Neuronal stem cell (in vitro differentiated cells): ENCODE data around the gene PDPR. TPM values are rescaled to one million over a fixed set of nuclear protein-coding genes. Genes with fewer than 3 reads are reported as not detected.
"Not testable (repeated sequence)": the region's sequence is repeated elsewhere in the genome, so short reads cannot be mapped to it uniquely, and the experiment has no call there.

Experiments used
- DNase-seq: peaks from one replicate; pipeline ENCODE4 v3.0.0-alpha.2; 2013; ENCODE audit warnings: low spot score
- H2AFZ ChIP-seq: one replicate; pipeline ENCODE4 v1.6.1; 2013; ENCODE audit warnings: mild to moderate bottlenecking, low read length, inconsistent platforms
- H2AK5ac ChIP-seq: 2 replicates; pipeline ENCODE4 v1.6.1; 2013; ENCODE audit warnings: low read depth, mild to moderate bottlenecking, inconsistent platforms, low read length, moderate library complexity, mixed read lengths
- H2BK120ac ChIP-seq: 2 replicates; pipeline ENCODE4 v1.6.1; 2013; ENCODE audit warnings: low read depth, mild to moderate bottlenecking, inconsistent platforms, low read length, moderate library complexity, mixed read lengths
- H2BK12ac ChIP-seq: one replicate; pipeline ENCODE4 v1.6.1; 2013; ENCODE audit warnings: low read length, inconsistent platforms
- H2BK15ac ChIP-seq: 2 replicates; pipeline ENCODE4 v1.6.1; 2013; ENCODE audit warnings: mild to moderate bottlenecking, low read length, inconsistent platforms, mixed read lengths
- H2BK5ac ChIP-seq: one replicate; pipeline ENCODE4 v1.6.1; 2013; ENCODE audit warnings: inconsistent platforms, mild to moderate bottlenecking, low read length, moderate library complexity
- H3K14ac ChIP-seq: one replicate; pipeline ENCODE4 v1.6.1; 2013; ENCODE audit warnings: low read length, inconsistent platforms
- H3K18ac ChIP-seq: 2 replicates; pipeline ENCODE4 v1.6.1; 2013; ENCODE audit warnings: low read length, inconsistent platforms
- H3K23ac ChIP-seq: 2 replicates; pipeline ENCODE4 v1.6.1; 2013; ENCODE audit warnings: low read depth, mild to moderate bottlenecking, mixed read lengths, low read length, inconsistent platforms; ENCODE audit not compliant: poor library complexity
- H3K27ac ChIP-seq: replicated peaks from 3 replicates; pipeline ENCODE4 v1.5.1; 2013; ENCODE audit warnings: low read length, inconsistent platforms
- H3K27me3 ChIP-seq, 3 experiments: 2 replicates each; pipeline ENCODE4 v1.6.1; 2013; ENCODE audit warnings: low read length in 3 of 3, mild to moderate bottlenecking in 2 of 3, inconsistent platforms in 1 of 3, low read depth in 1 of 3, mixed read lengths in 1 of 3, moderate library complexity in 1 of 3; ENCODE audit not compliant: control insufficient read depth in 3 of 3, insufficient read depth in 3 of 3
- H3K36me3 ChIP-seq, 2 donors: replicated peaks in 1 of 2; 2 replicates each; pipeline ENCODE4 v1.6.1; 2013; ENCODE audit warnings: low read length in 2 of 2; ENCODE audit not compliant: control insufficient read depth in 2 of 2, insufficient read depth in 2 of 2
- H3K4ac ChIP-seq: 2 replicates; pipeline ENCODE4 v1.6.1; 2013; ENCODE audit warnings: inconsistent platforms, mild to moderate bottlenecking, low read length, moderate library complexity
- H3K4me1 ChIP-seq, 2 donors: 1 replicate in 1 of 2; 2 replicates in 1 of 2; pipeline ENCODE4 v1.6.1; 2013; ENCODE audit warnings: low read length in 2 of 2, low read depth in 1 of 2; ENCODE audit not compliant: control insufficient read depth in 2 of 2, insufficient read depth in 1 of 2
- H3K4me2 ChIP-seq: one replicate; pipeline ENCODE4 v1.6.1; 2013; ENCODE audit warnings: mild to moderate bottlenecking, low read length, inconsistent platforms; ENCODE audit not compliant: insufficient read depth, poor library complexity, severe bottlenecking
- H3K4me3 ChIP-seq, 2 donors: 2 replicates each; pipeline ENCODE4 v1.5.1; 2013; ENCODE audit warnings: low read length in 2 of 2, mild to moderate bottlenecking in 2 of 2, inconsistent platforms in 1 of 2, moderate library complexity in 1 of 2
- H3K79me1 ChIP-seq: one replicate; pipeline ENCODE4 v1.6.1; 2013; ENCODE audit warnings: low read depth, mild to moderate bottlenecking, inconsistent platforms, low read length, moderate library complexity
- H3K9ac ChIP-seq: one replicate; pipeline ENCODE4 v1.6.1; 2013; ENCODE audit warnings: mild to moderate bottlenecking, low read depth, low read length, inconsistent platforms; ENCODE audit not compliant: poor library complexity
- H3K9me3 ChIP-seq, 2 donors: replicated peaks in 1 of 2; 2 replicates each; pipeline versions ENCODE3 to v1.6.1; 2013; ENCODE audit warnings: low read length in 2 of 2, mild to moderate bottlenecking in 2 of 2, inconsistent platforms in 1 of 2, low read depth in 1 of 2, mixed read lengths in 1 of 2, moderate library complexity in 1 of 2; ENCODE audit not compliant: control insufficient read depth in 2 of 2, insufficient read depth in 1 of 2
- H4K8ac ChIP-seq: one replicate; pipeline ENCODE4 v1.6.1; 2013; ENCODE audit warnings: low read depth, mild to moderate bottlenecking, inconsistent platforms, low read length, moderate library complexity
- H4K91ac ChIP-seq: one replicate; pipeline ENCODE4 v1.6.1; 2013; ENCODE audit warnings: low read length, low read depth, mild to moderate bottlenecking, inconsistent platforms; ENCODE audit not compliant: poor library complexity
- WGBS, 2 donors: extraction: QIAGEN DNeasy Blood & Tissue Kit; methylation state at CpG; one replicate each; pipeline ENCODE4 v1.1.7; 2013; ENCODE audit warnings: missing lambda C conversion rate in 2 of 2, mixed read lengths in 1 of 2; ENCODE audit not compliant: insufficient read length in 2 of 2, insufficient replicate concordance in 1 of 2; ENCODE audit errors: extremely low coverage in 2 of 2; 5-methylcytosine and 5-hydroxymethylcytosine counted together
- polyA plus RNA-seq, 2 experiments: library from polyadenylated mRNA; stranded (reverse); fragments of 200-250 nt; gene quantifications; one replicate each; pipeline ENCODE4 v1.2.3, GENCODE V29; 2013

The PDPR gene
- polyA plus RNA-seq (2013, experiment 1 of 2): 12.2 TPM
- polyA plus RNA-seq (2013, experiment 2 of 2): 12.3 TPM

DNA sequence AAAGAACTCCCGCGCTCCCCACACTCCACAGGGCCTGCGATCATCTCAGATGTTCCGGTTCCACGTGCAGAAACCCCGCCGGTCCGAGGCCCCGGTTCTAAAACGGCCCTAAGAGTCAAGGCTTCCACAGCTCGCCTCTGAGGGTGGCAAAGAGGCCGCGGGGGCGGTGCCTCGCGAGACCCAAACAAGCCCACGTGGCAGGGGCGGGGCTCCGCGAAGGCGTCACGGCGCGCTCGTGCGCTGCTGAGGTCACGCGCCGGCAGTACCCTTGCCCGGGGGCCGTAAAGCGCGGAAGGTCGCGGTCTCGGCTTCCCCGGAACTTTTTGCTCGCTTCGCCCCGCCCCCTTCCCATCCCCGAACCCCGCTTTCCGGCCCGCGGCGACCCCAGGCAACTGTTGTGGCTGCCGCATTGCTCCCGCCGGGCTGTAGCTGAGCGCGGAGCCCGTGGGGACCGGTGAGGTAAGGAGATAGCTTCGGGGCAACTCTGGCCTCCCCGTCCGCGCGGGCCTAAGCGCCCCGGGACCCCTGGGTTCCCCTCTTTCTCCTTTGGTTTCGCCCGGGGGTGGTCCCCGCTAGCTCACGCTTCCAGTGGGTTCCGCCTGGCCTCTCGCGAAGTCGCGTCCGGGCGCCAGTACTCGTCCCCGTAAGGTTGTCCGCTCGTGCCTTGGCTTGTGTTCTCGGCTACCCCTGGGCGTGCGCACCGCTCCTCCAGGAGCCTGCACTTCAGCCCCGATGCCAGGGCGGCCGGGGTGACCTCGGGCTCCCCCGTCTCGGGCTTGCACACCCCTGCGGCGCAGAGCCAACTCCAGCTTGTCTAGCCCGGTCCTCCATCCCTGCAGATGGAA is at the start of gene PDPR:
TSS of gene PDPR (plus strand) at position 351 of the 845 bp plus-strand sequence. CDS start 6,161 bp downstream, outside the sequence.
- H3K9ac ChIP-seq: peak within 1 kb of the TSS; percentile 86
- H3K23ac ChIP-seq: peak within 1 kb of the TSS; percentile 31
- H2AFZ ChIP-seq: peak within 1 kb of the TSS; percentile 93
- not testable (repeated sequence) for H3K4me1 ChIP-seq, H3K27ac ChIP-seq, H2BK15ac ChIP-seq, H3K9me3 ChIP-seq, H3K36me3 ChIP-seq, H3K79me1 ChIP-seq, H4K8ac ChIP-seq, H3K27me3 ChIP-seq, H2BK5ac ChIP-seq, H4K91ac ChIP-seq, H2AK5ac ChIP-seq, H3K4ac ChIP-seq, H2BK120ac ChIP-seq, H2BK12ac ChIP-seq, H3K14ac ChIP-seq
- peak within 1 kb of the TSS; percentile 90 for H3K18ac ChIP-seq
- peak within 1 kb of the TSS; percentile 54 for H3K4me2 ChIP-seq
- peak; percentile 77 for DNase-seq
- H3K4me3 ChIP-seq: peak within 1 kb of the TSS; percentile 87
- WGBS, 2 donors: no CpG with 5 or more reads among the region's 88 CpGs

DNA sequence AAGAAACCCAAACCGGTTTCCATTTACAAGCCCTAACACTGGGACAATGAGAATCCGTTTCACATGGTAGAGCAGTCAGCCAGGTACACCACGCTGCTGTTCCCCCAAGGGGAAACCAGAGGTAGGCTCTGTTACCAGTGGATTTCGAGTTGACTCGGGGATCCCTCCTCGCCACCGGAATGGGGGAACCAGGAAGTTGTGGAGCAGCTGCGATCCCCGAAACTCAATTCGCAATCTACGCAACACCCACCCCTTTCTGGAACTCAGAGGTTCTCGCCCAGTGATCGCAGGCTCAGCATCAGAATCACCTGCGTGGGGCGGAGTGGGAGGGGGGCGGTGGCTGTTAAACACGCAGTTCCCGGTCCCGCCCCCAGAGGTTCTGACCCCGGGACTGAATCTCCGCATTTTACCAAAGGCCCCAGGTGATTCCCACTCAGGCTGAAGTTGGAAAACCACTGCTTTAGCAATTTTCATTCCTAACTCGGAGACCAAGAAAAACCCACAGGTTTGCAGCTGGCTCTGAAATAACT is 49.2 kb upstream of the PDPR start:
- H3K4me1 ChIP-seq, H3K4ac ChIP-seq, DNase-seq, H2BK15ac ChIP-seq, H3K79me1 ChIP-seq, H2BK5ac ChIP-seq, H3K14ac ChIP-seq, H3K27me3 ChIP-seq, H2BK12ac ChIP-seq, H3K9me3 ChIP-seq, H2AK5ac ChIP-seq, H3K23ac ChIP-seq, H2BK120ac ChIP-seq, H4K91ac ChIP-seq, H3K27ac ChIP-seq, H4K8ac ChIP-seq, H3K36me3 ChIP-seq: not testable (repeated sequence)
- H2AFZ ChIP-seq: peak overlapping the region; percentile 90
- peak overlapping the region; percentile 60 to 94 for H3K4me3 ChIP-seq
- no CpG with 5 or more reads among the region's 22 CpGs for WGBS, 2 donors
- H3K18ac ChIP-seq: peak overlapping the region; percentile 76
- peak overlapping the region; percentile 73 for H3K4me2 ChIP-seq
- peak overlapping the region; percentile 77 for H3K9ac ChIP-seq

DNA sequence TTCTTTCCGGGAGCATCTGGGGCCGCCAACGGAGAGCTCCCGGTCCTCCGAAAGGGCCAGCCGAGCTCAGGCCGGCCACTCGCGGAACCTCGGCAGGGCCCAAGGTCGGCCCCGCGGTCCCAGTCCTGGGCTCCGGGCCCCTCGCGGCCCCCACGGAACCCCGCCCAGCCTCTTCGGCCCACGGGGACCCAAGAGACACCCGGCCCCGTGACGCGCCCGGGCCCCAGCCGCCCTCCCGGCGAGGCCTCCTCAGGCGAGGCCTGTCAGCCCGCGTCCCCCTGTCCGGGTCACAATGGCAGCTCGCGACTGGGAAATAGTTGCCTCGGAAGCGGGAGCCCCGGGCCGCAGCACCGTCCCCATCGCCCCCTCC is 48.8 kb upstream of the PDPR start:
- H3K4me1 ChIP-seq, H3K36me3 ChIP-seq, H2BK120ac ChIP-seq, H3K23ac ChIP-seq, H4K91ac ChIP-seq, H2BK15ac ChIP-seq, DNase-seq, H3K9me3 ChIP-seq, H3K27ac ChIP-seq, H2BK12ac ChIP-seq, H3K27me3 ChIP-seq, H2AK5ac ChIP-seq, H3K14ac ChIP-seq, H2BK5ac ChIP-seq, H3K79me1 ChIP-seq, H4K8ac ChIP-seq, H3K18ac ChIP-seq, H3K4ac ChIP-seq: not testable (repeated sequence)
- WGBS, 2 donors: no CpG with 5 or more reads among the region's 40 CpGs
- peak overlapping the region; percentile 73 for H3K4me2 ChIP-seq
- peak overlapping the region; percentile 60 to 94 for H3K4me3 ChIP-seq
- H2AFZ ChIP-seq: peak overlapping the region; percentile 90
- H3K9ac ChIP-seq: peak overlapping the region; percentile 44
